Cerebellar cortex (tissue), 1 donor: ENCODE results near the gene HLA-A.
"Not testable (repeated sequence)": the region's sequence is repeated elsewhere in the genome, so short reads cannot be mapped to it uniquely, and the experiment has no call there.

Experiments
- DNase-seq: peaks from one replicate; pipeline ENCODE4 v3.0.0-alpha.2; 2015; ENCODE audit warnings: low spot score

HLA-A gene

DNA sequence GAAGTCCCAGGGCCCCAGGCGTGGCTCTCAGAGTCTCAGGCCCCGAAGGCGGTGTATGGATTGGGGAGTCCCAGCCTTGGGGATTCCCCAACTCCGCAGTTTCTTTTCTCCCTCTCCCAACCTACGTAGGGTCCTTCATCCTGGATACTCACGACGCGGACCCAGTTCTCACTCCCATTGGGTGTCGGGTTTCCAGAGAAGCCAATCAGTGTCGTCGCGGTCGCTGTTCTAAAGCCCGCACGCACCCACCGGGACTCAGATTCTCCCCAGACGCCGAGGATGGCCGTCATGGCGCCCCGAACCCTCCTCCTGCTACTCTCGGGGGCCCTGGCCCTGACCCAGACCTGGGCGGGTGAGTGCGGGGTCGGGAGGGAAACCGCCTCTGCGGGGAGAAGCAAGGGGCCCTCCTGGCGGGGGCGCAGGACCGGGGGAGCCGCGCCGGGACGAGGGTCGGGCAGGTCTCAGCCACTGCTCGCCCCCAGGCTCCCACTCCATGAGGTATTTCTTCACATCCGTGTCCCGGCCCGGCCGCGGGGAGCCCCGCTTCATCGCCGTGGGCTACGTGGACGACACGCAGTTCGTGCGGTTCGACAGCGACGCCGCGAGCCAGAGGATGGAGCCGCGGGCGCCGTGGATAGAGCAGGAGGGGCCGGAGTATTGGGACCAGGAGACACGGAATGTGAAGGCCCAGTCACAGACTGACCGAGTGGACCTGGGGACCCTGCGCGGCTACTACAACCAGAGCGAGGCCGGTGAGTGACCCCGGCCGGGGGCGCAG lies at the start of gene HLA-A:
Gene HLA-A, plus strand, starts transcription at position 258 of the 778 bp plus-strand sequence. Its CDS starts 22 bp downstream, at position 280.
- peak; percentile 96 for DNase-seq

DNA sequence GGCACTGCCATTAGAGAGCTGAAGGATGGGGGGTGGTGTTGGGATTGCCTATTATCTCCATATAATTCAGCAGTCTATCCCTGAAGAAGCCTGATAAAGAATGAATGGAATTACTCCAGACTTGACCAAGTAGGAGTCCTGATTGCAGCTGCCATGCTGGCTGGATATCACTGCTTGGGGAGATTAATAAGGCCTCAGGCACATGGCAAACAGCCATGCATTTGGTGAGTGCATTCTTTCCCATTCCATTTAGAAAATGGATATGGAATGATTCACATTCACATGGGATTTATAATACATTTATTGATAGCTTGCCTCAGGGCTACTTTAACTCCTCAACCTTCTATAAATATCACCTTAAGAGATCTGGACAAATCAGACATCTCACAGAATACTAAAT lies 49.6 kb upstream of the HLA-A start:
- DNase-seq, result no peak

DNA sequence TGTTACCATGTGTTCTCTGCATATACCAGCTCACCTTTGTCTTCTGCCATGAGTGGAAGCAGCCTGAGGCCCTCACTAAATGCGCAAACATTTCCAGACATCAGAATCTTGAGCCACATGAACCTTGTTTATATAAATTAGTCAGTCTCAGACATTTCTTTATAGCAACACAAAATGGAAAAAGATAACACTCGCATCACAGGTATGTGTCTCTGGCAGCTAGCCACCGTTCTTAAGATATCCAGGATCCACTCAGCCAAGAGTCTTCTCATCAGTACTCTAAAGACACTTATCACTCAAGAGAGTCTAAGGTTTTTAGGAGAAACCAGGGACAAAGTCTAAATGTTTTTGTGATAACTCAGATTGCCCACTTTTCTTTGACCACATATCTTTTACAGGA lies 43.1 kb upstream of the HLA-A start:
- DNase-seq, result no peak

DNA sequence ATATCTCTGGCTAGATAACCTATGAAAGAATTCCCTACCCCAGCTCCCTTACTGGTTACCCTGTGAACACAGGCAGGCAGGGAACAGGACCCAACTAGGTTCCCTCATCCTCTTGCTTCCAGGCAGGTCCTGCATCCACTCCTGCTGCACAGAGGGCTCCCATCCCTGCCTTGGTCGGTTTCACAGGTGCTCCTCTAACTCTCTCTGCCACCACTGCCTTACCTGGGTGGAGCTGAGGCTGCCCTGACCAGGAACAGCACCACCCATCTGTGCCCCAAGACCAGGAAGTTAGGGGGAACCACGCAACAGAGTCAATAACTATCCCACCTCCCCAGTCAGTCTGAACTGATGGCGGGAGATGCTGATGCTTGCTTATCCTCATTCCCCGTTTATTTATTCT lies 37.0 kb upstream of the HLA-A start:
- no peak for DNase-seq

DNA sequence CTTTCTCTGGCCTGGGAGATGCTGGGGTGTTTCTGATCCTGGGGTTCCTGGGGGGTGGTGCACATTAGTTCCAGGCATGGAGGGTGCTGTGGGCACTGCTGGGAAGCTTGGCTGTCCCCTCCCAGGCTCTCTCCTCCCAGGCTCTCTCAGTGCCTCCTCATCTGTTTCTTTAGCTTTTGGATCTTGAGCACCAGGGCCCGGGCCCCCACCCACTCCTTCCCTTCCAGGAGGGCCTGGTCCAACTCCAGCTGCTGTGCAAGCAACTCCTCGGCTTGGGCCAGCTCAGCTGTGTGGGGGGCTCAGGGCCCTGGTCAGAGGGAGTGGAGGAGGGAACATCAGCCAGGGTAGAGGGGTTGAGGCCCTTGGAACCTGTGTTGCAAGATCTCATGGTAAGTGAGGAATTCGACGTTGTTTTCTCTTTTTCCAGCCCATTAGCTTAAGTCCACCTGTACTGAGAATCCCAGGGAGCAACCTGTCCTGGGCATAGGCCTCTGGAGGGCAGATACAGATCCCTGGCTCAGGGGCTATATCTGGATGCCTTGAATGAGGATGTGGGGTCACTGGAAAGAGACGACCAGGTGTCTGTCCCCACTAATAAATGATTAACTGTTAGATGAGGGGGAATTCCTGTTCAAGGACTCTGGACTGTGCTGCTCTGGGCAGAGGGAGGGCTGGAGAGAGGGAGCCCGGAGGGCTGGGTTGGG lies 34.5 kb upstream of the HLA-A start:
- no peak for DNase-seq

DNA sequence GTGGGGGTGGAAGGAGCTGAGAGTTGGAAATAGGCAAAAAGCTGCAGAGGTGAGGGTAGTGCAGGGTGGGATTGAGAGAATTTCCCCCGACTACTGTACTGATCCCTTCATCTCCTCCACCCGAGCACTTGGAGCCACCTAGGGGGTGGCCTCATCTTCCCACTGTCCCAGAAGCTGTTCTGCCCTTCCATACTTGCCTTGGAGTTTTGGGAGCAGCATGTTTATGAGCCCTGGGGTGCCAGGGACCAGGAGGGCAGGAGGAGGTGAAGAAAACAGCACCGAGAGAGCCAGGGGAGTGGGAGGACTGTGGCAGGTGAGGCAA lies 34.0 kb upstream of the HLA-A start:
- DNase-seq, result no peak

DNA sequence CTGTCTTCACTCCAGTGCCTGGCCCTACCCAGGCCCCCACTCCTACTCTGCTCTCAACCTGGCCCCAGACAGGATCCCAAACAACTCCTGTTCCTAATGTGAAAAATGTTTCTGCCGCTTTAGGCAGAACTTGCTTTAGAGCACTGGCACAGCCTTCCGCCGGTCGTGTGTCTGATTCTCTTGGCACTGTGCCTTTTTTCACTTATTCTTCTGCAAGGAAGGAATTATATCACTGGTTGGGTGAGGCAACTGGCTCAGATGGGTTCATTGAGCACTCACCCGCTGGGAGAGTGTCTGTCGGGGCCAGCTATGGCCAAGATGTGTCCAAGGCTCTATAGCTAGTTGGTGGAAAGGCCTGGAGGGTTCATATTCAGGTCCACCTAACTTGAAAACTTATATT lies 33.6 kb upstream of the HLA-A start:
- no peak for DNase-seq

DNA sequence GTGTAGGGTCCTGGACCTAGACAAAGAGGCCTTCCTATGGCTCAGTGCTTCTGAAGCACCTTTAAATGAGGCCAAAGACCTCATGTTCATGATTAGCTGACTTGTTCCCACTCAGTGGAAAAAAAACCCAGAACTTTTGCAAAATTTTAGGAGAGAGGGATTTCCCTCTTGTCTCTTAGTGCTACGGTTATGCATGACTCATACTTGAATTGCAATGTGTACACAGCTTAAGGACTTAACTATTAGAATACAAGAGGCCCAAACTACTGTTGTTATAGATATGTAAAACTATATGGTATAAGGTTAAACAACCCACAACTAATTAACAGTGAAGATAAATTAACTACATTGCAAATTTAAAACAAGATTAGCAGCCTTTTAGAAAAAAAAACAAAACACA lies 32.3 kb upstream of the HLA-A start:
- DNase-seq, result no peak

DNA sequence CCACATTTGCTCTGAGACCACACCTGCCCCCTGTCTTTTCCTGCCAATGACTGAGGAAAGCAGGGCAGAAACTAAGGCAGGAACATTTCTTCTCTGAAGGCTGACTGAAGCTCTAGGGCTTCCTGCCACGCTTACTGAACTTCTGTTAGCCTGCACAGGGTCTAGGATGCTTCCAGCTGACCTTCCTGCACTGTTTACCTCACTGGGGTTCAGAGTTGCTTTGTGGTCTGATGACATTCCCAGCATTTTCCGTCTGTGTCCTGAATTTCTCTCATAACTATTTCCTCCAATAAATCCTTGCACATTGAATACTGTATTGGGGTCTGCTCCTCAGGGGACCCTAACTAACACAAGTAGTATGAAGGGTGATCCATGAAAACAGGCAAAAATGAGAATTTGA lies 29.5 kb upstream of the HLA-A start:
- DNase-seq, result no peak

DNA sequence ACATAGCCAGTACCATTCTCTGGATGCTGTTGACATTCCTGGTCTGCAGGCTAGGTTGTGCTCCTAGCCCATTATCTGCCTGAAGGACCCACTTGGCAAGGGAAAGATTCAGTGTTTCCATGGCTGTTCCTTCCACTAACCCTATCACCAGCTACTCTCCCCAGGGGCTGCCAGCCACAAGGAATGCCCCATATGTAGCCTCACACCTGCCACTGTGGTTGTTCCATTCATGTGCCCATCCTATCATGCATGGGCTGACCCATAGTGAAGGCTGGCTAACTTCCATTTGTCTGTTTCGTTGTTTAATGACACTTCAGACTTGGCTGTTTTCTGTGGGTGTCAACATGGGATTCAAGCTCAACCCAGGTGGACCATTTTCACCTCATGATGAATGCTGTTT lies 25.6 kb upstream of the HLA-A start:
- no peak for DNase-seq

DNA sequence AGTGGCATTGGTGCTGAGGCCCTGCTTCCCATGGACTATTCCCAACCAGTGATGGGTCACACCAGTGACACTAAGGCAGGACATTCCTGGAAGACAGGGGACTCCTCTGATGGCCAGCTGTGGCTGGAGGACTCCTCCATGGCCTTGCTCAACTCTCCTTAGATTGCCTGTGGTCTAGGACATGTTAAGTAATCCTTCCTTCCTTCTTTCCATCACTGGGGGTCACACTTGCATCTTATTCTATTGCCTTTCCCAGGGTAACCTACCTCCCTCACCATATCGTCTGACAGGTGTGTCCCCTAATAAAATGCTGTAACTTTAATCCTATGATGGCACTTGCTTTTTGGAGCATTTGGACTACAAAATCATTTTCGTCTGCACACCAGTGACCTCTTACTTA lies 24.5 kb upstream of the HLA-A start:
- no peak for DNase-seq

DNA sequence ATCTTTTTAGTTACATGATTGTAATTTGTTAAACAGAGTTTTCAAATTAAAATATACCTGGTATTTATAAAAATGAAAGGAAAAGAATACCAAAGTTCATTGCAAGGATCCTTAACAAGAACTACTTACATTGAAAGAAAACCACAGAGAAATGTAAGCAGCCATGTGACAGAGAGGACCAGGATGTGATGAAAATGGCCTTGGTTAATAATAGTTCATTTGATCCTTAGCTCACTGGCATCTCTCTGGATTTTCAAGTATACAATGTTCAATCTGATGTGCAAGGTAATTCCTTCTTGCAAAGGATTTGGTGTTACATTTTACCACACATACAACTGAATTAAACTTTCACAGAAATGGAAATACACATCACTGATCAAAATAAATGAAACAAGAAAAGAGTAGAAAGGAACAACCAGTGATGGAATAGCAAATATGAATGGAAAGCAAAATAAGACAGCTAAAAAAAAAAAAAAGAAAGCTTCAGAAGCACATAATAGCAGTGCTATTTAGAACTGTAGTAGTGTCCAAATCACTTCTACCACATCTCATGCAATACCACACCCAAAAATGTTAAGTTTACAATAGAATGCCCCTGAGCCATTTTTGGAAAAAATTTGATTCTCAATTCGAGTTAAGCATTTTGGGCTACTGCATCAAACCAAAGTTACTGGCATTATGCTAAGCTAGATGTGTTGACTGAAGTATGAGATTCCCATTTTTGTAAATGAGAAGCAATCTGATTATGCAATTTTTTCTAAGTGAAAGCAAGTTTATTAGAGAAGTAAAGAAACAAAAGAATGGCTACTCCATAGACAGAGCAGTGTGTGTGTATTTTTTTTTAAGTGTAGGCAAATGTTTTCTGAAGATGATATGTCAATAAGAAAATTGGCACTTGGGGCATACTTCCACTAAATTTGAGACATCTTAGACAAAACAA lies 22.6 kb upstream of the HLA-A start:
- no peak for DNase-seq

DNA sequence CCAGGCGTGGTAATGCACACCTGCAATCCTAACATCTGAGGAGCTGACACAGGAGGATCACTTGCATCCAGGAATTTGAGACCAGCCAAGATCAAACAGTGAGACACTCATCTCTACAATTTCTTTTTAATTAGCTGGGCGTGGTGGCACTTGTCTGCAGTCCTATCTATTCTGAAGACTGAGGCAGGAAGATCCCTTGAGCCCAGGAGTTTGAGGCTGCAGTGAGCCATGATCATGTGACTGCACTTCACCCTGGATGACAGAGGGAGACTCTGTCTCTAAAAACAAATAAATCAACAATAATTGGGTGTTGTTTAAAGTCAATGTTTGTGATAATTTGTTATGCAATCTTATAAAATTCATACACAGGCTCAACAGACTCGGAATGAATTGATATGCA lies 18.0 kb upstream of the HLA-A start:
- no peak for DNase-seq

DNA sequence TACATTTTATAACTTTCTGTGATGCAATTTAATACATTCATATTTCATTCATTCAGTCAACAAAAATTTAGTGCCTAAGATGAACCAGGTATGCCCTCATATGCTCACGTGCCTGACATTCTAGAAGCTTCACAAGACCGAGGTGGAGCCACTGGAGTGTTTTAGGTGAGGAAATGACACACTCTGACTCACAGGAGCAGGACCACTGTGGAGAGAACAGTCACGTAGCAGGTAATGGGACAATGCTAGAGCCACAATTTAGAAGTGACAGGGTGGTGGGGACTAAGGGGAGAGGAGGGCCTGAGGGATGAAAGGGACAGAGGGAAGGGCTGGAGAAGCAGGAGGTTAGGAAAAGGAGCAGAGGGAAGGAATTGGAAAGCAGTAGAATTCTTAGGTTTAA lies 17.6 kb upstream of the HLA-A start:
- no peak for DNase-seq

DNA sequence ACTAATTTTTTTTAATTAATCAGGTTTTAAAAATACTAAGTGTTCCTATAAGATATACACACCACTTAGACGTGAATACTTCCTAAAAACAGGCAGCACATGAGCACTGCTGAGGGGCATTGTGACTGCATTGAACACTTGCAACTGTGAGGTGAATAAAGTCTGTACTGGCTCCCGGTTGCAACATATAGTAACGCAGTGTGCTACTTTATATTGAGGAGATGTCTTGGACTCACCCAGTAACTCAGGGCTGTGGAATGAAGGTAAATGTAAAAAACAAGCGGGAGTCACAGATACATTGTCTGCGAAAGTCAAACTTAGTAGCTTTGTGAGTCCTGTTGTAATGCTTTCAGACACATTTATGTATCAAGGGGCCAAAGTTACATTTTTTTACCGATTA lies 17.0 kb upstream of the HLA-A start:
- no peak for DNase-seq

DNA sequence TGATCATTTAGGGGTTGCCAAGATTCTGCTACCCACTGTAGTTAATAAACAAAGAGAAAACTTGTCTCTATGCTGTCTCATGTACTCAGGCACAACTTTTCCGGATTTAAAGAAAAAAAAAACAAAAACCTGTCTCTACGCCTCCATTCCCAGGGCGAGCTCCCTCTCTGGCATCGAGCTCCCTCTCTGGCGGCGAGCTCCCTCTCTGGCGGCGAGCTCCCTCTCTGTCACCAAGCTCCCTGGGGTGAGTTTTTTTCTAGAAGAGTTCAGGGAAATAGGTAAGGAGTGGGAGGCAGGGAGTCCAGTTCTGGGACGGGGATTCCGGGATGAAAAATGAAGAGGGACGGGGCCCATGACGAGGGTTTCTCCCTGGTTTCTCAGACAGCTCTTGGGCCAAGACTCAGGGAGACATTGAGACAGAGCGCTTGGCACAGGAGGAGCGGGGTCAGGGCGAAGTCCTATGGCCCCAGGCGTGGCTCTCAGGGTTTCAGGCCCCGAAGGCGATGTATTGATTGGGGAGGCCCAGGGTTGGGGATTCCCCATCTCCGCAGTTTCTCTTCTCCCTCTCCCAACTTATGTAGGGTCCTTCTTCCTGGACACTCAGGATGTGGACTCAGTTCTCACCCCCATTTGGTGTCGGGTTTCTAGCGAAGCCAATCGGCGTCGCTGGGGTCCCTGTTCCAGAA lies 16.5 kb upstream of the HLA-A start:
- DNase-seq, result no peak

DNA sequence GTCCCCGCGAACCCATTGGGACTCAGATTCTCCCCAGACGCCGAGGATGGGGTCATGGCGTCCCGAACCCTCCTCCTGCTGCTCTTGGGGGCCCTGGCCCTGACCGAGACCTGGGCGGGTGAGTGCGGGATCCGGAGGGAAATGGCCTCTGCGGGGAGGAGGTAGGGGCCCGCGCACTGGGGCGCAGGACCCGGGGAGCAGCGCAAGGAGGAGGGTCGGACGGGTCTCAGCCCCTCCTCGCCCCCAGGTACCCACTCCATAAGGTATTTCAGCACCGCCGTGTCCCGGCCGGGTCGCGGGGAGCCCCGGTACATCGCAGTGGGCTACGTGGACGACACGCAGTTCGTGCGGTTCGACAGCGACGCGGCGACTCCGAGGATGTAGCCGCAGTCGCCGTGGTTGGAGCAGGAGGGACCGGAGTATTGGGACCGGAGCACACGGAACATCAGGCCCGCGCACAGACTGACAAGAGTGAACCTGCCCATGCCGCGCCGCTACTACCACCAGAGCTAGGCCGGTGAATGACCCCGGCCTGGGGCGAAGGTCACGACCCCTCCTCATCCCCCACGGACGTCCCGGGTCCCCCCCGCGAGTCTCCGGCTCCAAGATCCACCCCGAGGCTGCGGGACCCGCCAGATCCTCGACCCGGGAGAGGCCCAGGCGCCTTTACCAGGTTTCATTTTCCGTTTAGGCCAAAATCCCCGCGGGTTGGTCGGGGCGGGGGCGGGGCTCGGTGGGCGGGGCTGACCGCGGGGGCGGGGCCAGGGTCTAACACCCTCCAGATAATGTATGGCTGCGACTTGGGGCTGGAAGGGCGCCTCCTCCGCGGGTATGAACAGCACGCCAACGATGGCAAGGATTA lies 15.7 kb upstream of the HLA-A start:
- peak; percentile 41 for DNase-seq

DNA sequence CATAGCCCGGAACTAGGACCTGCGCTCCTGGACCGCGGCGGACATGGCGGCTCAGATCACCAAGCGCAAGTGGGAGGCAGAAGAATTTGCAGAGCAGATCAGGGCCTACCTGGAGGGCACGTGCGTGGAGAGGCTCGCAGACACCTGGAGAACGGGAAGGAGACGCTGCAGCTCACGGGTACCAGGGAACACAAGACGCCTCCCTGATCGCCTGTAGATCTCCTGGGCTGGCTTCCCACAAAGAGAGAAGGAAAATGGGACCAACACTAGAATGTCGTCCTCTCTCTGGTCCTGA lies 15.1 kb upstream of the HLA-A start:
- DNase-seq, result no peak

DNA sequence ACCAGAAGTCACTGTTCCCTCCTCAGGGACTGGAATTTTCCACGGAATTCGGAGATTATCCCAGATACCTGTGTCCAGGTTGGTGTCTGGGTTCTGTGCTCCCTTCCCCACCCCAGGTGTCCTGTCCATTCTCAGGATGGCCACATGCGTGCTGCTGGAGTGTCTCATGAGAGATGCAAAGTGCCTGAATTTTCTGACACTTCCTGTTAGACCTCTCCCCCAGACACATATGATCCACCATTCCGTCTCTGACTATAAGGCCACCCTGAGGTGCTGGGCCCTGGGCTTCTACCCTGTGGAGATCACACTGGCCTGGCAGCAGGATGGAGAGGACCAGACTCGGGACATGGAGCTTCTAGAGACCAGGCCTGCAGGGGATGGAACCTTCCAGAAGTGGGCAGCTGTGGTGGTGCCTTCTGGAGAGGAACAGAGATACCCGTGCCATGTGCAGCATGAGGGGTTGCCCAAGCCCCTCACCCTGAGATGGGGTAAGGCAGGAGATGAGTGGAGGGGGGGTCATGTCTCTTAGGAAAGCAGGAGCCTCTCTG lies 14.4 kb upstream of the HLA-A start:
- no peak for DNase-seq

DNA sequence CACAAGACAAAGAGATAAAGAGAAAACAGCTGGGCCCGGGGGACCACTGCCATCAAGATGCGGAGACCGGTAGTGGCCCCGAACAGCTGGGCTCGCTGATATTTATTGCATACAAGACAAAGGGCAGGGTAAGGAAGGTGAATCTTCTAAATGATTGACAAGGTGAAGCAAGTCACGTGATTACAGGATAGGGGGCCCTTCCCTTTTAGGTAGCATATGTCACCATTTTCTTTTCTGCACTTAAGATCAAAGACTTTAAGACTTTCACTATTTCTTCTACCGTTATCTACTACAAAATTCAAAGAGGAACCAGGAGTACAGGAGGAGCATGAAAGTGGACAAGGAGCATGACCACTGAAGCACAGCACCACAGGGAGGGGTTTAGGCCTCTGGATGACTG lies 12.3 kb upstream of the HLA-A start:
- DNase-seq, result not testable (repeated sequence)

DNA sequence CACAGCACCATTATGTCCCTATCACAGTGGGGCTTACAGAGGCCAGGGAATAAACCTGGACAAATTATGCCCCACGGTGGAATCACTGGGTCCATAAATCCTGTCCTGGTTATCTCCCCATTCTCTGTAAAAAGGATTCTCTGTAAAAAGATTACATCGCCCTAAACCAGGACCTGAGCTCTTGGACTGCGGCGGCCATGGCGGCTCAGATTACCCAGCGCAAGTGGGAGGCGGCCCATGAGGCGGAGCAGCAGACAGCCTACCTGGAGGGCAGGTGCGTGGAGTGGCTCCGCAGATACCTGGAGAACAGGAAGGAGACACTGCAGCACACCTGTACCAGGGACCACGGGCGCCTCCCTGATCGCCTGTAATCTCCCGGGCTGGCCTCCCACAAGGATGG lies 8.4 kb upstream of the HLA-A start:
- no peak for DNase-seq
